ENCODE results near the gene DPY19L1.
A peak's percentile ranks its signal among the peaks of the same experiment; 100 is the strongest.
"Not testable (repeated sequence)": the region's sequence is repeated elsewhere in the genome, so short reads cannot be mapped to it uniquely, and the experiment has no call there.

Gene DPY19L1

DNA sequence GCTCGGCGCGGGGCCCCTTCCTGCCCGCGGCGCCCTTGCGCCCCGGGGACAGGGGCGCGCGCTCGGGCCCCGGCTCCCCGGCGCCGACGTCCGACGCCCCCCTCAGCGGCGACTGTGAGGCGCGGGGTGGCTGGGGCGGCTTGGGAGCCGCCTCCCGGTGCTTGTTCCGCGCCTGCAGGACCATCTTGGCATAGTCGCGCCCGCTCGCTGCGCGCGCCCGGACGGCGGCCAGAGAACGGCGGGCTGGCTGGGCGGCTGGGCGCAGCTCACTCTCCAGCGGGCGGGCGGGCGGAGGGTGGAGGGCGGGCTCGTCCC lies at the start of gene DPY19L1:
DPY19L1 (minus strand) TSS at position 275 of the 315 bp plus-strand sequence; CDS start at position 184, 91 bp downstream.
- Mint-ChIP-seq H3K27me3 (no peaks in the 10 kb centered on the region), H3K9me3 (no peaks in the 10 kb centered on the region), H3K4me3 (peak within 1 kb of the TSS; percentile 89), H3K36me3 (ENCODE audit: low read depth) (peaks cover 2% of the 10 kb centered on the region), H3K27ac (peak within 1 kb of the TSS; percentile 75), H3K4me1 (peaks cover 27% of the 10 kb centered on the region)
- peak; percentile 17 for ATAC-seq
- DNase-seq = no peak

DNA sequence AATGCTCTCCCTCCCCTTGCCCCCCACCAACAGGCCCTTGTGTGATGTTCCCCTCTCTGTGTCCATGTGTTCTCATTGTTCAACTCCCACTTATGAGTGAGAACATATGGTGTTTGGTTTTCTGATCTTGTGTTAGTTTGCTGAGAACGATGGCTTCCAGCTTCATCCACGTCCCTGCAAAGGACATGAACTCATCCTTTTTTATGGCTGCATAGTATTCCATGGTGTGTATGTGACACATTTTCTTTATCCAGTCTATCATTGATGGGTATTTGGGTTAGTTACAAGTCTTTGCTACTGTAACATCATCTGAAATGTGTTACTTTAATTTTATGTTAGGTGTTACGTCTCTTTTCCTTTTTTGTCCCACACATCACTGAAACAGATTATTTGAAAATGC lies 42.2 kb upstream of the DPY19L1 start:
- not testable (repeated sequence) for H3K27ac Mint-ChIP-seq; H3K36me3 Mint-ChIP-seq (ENCODE audit: low read depth); ATAC-seq; H3K4me3 Mint-ChIP-seq; H3K4me1 Mint-ChIP-seq; H3K27me3 Mint-ChIP-seq; DNase-seq; H3K9me3 Mint-ChIP-seq

DNA sequence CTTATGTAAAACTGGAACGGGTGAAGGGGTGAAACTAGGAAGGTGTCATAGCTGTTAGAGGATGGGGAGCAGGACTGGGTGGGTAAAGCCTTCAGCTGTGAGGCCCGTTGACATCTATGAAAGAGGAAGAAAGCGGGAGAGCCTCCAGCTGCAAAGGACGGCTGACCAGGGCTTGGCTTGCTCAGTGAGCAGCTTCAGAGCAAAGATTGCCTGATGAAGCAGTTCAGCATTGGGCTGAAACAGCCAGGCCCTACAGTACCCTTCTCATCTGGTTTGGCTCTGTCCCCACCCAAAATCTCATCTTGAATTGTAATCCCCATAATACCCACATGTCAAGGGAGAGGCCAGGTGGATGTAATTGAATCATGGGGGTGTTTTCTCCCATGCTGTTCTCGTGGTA lies 36.7 kb upstream of the DPY19L1 start:
- not testable (repeated sequence) for ATAC-seq, H3K4me1 Mint-ChIP-seq
- H3K27me3 Mint-ChIP-seq = peaks cover 12% of the 10 kb centered on the region

DNA sequence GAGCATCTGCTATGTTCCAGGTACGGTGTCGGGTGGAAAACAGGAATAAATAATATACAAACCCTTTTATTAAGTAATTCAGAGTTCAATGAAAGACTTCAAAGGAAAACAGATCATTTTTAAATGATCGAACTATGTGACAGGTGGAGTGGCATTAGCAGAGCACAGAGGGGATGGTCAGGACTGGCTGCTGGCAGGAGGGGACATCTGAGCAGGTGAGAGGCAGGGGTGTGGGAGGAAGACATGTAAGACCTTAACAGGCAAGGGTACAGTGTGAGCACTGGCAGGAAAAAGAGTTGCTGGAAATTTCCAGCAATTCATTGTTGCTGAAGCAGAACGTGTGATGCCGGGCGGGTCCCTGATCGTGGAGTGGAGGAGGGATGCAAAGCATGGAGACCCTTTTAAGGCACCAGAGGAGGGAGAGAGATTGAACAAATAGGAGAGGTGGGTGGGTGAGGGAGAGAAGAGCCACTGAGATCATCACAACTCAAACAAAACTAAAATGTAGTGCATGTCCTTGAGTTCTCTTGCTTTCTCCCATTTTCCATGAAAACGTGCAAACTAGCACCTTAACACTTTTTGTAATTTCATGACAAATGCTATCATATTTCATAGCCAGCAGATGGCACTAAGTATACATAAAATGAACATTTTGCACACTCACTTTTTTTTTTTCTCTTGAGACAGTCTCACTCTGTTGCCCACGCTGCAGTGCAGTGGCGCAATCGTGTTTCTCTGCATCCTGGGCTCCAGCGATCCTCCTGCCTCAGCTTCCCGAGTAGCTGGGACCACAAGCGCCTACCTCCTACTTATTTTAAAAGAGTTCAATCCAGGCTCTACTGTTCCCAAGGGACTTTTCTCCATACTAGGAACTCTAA lies 35.9 kb upstream of the DPY19L1 start:
- not testable (repeated sequence) for H3K9me3 Mint-ChIP-seq; DNase-seq; ATAC-seq; H3K36me3 Mint-ChIP-seq (ENCODE audit: low read depth); H3K4me1 Mint-ChIP-seq; H3K4me3 Mint-ChIP-seq
- peaks cover 14% of the 10 kb centered on the region for H3K27me3 Mint-ChIP-seq
- H3K27ac Mint-ChIP-seq = peak overlapping the region; percentile 7

More for the DNA sequence above, 36.7 kb upstream of the DPY19L1 start:
- H3K36me3 Mint-ChIP-seq (ENCODE audit: low read depth); DNase-seq; H3K4me3 Mint-ChIP-seq; H3K27ac Mint-ChIP-seq; H3K9me3 Mint-ChIP-seq: not testable (repeated sequence)

DNA sequence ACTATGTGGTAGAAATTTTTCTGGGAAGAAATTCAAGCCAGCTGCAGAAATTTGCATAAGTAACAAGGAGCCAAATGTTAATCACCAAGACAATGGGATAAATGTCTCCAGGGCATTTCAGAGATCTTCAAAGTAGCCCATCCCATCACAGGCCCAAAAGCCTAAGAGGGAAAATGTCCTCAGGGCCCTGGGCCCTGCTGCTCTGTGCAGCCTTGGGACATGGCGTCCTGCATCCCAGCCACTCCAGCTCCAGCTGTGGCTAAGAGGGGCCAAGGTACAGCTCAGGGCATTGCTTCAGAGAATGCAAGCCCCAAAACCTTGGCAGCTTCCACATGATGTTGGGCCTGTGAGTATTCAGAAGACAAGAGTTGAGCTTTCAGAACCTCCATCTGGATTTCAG lies 31.8 kb upstream of the DPY19L1 start:
- H3K4me3 Mint-ChIP-seq; ATAC-seq; H3K4me1 Mint-ChIP-seq; H3K9me3 Mint-ChIP-seq; H3K36me3 Mint-ChIP-seq (ENCODE audit: low read depth); DNase-seq; H3K27ac Mint-ChIP-seq: not testable (repeated sequence)
- H3K27me3 Mint-ChIP-seq = peaks cover 16% of the 10 kb centered on the region

DNA sequence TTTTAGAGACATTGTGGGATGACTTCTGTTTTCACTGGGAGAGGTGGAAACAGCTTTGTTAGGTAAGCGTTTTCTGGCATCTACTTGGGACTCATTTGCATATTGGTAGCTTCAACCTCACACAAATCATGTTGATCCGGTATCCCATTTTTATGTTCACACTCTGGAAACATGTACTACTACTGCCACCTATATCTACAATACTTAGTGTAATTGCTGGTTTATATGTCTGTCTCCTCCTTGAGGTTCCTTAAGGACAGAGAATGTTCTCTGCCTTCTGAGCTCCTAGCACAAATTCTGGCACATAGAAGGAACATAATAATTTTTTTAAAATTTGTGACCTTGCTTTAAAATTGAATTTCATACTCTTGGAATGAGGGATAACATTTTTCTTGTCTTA lies 28.1 kb upstream of the DPY19L1 start:
- ATAC-seq; H3K27me3 Mint-ChIP-seq; H3K9me3 Mint-ChIP-seq; H3K4me3 Mint-ChIP-seq; DNase-seq; H3K4me1 Mint-ChIP-seq; H3K27ac Mint-ChIP-seq; H3K36me3 Mint-ChIP-seq (ENCODE audit: low read depth): not testable (repeated sequence)

- not testable (repeated sequence) for H3K27me3 Mint-ChIP-seq; H3K36me3 Mint-ChIP-seq (ENCODE audit: low read depth); H3K4me1 Mint-ChIP-seq; DNase-seq; ATAC-seq; H3K9me3 Mint-ChIP-seq; H3K27ac Mint-ChIP-seq; H3K4me3 Mint-ChIP-seq
These were observed 21.3 kb upstream of the DPY19L1 start for GRCh38 chr7:35058571-35058970.

DNA sequence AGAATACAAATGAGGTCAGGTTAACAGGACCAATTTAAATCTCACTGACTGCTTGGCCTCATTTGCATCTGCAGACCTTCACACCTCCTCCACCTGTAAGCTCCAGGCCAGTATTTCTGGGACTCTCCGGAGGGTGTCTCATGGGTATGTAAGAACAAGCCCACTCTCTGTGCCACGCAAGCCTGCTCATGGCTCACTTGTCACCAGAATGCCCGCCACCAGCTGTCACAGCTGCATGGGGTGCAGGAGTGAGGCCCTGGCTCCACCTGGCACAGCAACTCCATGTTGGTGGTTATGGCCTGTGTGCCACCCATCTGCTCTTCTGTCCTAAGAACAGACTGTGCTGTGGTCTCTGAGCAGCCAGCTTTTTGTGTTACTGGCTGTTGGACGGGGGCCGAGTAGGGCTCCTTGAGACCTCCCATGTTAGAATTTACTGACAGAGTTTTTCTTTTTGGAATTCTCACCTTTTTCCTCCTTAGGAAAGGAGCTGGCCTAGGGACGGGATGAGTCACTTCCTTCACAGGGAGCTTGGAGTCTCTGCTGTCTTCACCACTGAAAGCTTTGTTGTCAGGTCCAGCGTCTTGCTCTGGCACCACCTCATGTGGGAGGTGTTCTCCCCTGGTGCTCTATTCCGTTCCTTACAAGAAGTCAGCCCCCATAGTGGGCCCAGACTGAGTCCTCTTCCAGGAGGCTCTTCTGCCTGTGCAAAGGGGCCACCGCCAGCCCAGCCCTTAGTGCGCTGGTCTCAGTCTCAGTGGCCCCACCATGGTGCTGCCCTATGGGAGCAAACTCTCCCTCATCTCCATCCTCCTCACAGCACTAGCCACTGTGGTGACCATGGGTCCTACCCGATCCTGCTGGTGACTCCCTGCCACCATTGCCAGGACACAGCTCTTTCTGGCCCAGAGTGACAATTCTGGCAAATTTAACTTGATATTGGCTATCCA lies 20.5 kb upstream of the DPY19L1 start:
- H3K4me3 Mint-ChIP-seq; H3K4me1 Mint-ChIP-seq; DNase-seq; H3K9me3 Mint-ChIP-seq; H3K27me3 Mint-ChIP-seq; H3K27ac Mint-ChIP-seq; H3K36me3 Mint-ChIP-seq (ENCODE audit: low read depth): not testable (repeated sequence)
- ATAC-seq = peak; percentile 49

DNA sequence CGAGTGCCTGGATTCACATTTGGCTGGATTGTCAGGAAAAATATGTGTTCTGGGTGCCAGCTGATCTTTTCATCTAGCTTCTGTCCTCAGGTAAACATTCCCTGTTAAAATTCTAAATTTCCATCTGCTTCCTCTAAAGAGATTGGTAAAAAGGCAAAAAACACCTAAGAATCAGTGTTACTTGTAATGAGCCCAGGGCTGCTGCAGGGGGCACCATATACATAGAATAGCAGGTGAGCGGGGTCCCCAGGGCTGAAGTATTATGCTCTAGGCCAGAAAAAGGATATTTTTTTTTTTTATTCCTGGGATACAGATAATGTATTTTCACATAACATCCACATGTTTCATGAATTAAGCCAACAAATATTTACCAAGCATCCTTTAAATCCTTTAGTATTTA lies 18.4 kb upstream of the DPY19L1 start:
- H3K27me3 Mint-ChIP-seq = peaks cover 12% of the 10 kb centered on the region
- not testable (repeated sequence) for H3K9me3 Mint-ChIP-seq; H3K4me3 Mint-ChIP-seq; H3K4me1 Mint-ChIP-seq; DNase-seq; H3K27ac Mint-ChIP-seq; H3K36me3 Mint-ChIP-seq (ENCODE audit: low read depth); ATAC-seq

DNA sequence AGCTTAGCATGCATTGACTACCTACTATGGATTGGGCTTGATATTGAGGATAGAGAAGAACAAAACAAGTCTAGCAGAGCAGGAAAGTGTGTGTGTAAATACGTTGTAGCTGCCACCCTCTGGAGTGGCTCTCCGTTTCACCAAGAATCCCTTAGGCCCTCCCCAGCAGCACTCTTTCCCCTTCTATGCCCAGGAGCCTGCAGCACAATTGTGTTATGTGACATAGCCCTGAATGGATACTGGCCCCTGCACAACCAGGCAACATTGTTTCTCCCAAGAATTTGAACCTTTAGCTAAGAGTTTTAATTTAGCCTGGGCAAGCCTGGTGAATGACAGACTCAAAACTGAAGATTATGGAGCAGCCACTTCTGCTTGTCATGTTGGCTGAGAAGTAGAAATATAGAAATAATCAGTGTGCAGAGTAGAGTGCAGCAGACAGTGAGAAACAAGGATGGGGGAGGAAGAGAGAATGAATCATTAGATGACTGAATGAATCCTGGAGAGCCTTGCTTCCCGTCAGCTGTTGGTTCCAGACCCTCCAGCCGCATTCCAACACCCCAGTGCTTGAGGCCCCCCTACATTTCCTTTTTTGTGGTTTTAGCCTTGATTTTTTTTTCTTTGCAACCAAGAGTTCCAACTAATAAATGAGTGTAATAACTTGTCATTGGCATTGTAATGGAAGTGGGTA lies 16.3 kb upstream of the DPY19L1 start:
- H3K36me3 Mint-ChIP-seq (ENCODE audit: low read depth); H3K4me1 Mint-ChIP-seq: not testable (repeated sequence)
- peaks cover 14% of the 10 kb centered on the region for H3K27me3 Mint-ChIP-seq

GRCh38 chr7:35048390-35048789 lies 11.1 kb upstream of the DPY19L1 start:
- not testable (repeated sequence) for H3K27ac Mint-ChIP-seq

More for the DNA sequence above, 16.3 kb upstream of the DPY19L1 start:
- not testable (repeated sequence) for DNase-seq, ATAC-seq, H3K27ac Mint-ChIP-seq, H3K9me3 Mint-ChIP-seq, H3K4me3 Mint-ChIP-seq

DNA sequence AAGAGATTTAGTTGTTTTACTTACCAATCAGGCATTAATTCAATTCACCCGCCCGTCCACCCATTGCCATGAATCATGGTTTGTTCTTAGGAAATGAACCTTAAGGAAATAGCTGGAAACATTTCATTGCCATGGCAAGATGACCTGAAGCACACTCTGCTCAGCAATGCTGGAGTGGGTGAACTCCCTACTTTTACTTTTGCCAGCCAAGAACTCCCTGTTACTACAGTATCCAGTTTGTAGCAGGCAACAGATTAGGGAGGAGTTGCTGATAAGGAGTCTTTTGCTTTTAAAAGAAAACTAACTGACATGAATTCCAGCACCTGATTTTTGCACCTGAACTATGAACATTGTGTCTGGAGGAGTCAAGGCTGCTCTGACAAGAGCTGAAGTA lies 10.6 kb upstream of the DPY19L1 start:
- not testable (repeated sequence) for H3K27me3 Mint-ChIP-seq

More at GRCh38 chr7:35048390-35048789, 11.1 kb upstream of the DPY19L1 start:
- not testable (repeated sequence) for DNase-seq; H3K4me1 Mint-ChIP-seq; H3K9me3 Mint-ChIP-seq; ATAC-seq; H3K36me3 Mint-ChIP-seq (ENCODE audit: low read depth); H3K4me3 Mint-ChIP-seq
- H3K27me3 Mint-ChIP-seq = peaks cover 14% of the 10 kb centered on the region

DNA sequence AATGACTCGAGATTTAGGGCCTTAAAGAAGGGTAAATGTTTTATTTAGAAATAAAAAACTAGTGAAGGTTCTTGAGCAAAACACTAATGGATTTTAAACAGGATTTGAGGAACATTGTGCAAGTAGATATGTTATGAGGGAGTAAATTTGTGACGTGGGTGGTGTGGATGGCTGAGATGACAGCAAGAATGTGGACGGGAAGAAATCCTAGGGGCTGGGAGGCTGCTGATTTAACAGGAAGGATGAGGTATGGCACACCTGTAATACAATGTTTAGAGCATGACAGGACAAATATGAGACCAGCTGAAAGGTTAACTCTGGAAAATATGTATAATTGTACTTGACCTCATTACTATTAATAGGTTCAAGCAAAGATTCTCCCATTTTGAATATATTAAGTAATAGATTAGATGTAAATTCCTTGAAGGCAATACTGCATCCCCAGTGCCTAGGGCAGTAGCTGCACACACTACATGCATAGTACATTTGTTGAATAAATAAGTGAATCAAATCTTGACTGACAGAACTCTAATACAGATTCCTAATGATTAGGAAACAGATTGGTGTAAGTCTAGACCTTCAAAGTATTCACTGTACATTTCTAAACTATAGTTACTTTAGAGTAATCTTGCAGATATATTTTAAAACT lies 10.1 kb upstream of the DPY19L1 start:
- not testable (repeated sequence) for ATAC-seq; H3K27ac Mint-ChIP-seq; H3K9me3 Mint-ChIP-seq; H3K4me1 Mint-ChIP-seq; H3K4me3 Mint-ChIP-seq; DNase-seq; H3K36me3 Mint-ChIP-seq (ENCODE audit: low read depth); H3K27me3 Mint-ChIP-seq

More for the DNA sequence above, 10.6 kb upstream of the DPY19L1 start:
- DNase-seq; H3K4me1 Mint-ChIP-seq; ATAC-seq; H3K36me3 Mint-ChIP-seq (ENCODE audit: low read depth); H3K4me3 Mint-ChIP-seq; H3K9me3 Mint-ChIP-seq; H3K27ac Mint-ChIP-seq: not testable (repeated sequence)

DNA sequence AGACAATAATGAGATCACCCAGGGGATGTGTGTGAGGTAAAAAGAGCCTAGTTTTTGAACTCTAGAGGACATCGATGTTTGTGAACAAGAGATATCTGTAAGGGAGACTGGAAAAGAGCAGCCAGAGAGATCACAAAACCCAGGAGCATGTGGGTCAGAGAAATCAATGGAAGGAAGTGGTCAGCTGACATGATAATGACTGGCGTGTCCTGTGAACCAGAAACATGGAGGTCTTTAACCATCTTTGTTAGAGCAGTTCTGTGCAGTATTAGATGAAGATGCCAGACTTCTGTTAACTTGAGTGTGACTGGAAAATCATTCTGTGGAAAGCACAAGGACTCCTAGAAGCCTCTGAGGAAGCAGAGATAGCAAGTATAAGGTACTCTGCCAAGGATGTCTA lies 6.0 kb upstream of the DPY19L1 start:
- H3K36me3 Mint-ChIP-seq (ENCODE audit: low read depth); H3K4me1 Mint-ChIP-seq; DNase-seq; ATAC-seq; H3K4me3 Mint-ChIP-seq; H3K27me3 Mint-ChIP-seq; H3K9me3 Mint-ChIP-seq; H3K27ac Mint-ChIP-seq: not testable (repeated sequence)
